Stimulated activated naive CD4-positive, alpha-beta T cell (primary cell): ENCODE data around the gene C20orf141.
"Not testable (repeated sequence)": the region's sequence is repeated elsewhere in the genome, so short reads cannot be mapped to it uniquely, and the experiment has no call there.

Source experiments
- DNase-seq, 6 experiments: peaks; one replicate each; lab custom pipeline; 2025; lab: John Stamatoyannopoulos, UW

C20orf141 gene

GRCh38 chr20:2820084-2820895 is 5.5 kb downstream of the C20orf141 start:
- DNase-seq = no peak

- DNase-seq = no peak
These were observed 6.4 kb downstream of the C20orf141 start for GRCh38 chr20:2820896-2821869.

DNA sequence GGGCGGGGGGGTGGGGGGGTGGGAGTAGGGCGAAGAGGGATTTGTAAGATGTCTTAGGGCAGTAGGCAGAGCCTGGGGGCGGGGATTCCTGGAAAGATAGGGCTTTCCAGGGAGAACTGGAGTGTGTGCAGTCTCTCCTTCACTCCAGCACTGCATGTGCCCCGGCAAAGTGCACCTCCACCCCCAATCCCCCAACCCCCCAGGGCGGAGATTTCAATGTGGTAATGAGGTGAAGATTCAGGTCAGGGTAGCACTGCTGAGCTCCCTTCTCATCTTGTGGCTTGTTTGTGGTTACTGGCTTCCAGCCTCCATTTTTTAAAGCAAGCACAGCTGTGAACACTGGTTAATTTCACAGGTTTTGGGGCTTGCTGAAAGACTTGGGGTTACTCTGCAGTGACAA is 7.3 kb downstream of the C20orf141 start:
- DNase-seq = peak in 5 of 6 experiments; percentile 11 to 62 (median 44)

GRCh38 chr20:2825761-2826160 is 11.0 kb downstream of the C20orf141 start:
- DNase-seq = peak in 2 of 6 experiments; percentile 8

DNA sequence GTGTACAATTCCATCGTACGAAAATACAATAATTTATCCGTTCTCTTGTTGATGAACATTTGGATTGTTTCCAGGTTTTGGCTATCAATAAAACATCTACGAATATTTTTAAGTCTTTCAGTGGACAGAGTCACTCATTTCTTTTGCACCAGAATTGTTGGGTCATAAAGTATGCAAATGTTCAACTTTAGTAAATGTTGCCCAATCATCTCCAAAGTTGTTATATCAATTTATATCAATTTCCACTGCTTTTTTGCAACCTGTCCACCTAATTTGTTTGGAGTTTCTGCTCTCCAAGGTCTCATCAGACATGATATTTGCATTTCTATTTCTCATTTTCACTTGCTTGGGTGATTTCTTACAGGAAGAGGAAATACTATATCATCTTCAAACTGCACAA is 11.9 kb downstream of the C20orf141 start:
- DNase-seq = no peak

DNA sequence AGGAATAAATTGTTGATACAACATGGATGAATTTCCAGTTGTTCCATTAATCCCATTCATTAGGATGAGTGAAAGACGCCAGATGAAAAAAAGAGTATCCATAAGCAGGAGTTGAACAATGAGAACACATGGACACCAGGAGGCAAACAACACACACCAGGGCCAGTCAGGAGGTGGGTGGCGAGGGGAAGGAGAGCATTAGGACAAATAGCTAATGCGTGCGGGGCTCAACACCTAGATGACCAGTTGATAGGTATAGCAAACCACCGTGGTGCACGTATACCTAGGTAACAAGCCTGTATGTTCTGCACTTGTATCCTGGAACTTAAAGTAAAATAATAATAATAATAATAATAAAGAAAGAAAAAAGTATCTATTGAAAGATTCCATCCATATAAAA is 14.6 kb downstream of the C20orf141 start:
- DNase-seq = no peak

DNA sequence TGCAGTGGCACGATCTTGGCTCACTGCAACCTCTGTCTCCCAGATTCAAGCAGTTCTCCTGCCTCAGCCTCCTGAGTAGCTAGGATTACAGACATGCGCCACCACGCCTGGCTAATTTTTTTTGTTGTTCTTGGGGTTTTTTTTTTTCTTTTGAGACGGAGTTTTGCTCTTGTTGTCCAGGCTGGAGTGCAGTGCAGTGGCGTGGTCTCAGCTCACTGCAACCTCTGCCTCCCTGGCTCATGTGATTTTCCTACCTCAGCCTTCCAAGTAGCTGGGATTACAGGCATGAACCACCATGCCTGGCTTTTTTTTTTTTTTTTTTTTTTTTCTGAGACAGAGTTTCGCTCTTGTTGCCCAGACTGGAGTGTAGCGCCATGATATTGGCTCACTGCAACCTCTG is 16.4 kb downstream of the C20orf141 start:
- DNase-seq = not testable (repeated sequence)

DNA sequence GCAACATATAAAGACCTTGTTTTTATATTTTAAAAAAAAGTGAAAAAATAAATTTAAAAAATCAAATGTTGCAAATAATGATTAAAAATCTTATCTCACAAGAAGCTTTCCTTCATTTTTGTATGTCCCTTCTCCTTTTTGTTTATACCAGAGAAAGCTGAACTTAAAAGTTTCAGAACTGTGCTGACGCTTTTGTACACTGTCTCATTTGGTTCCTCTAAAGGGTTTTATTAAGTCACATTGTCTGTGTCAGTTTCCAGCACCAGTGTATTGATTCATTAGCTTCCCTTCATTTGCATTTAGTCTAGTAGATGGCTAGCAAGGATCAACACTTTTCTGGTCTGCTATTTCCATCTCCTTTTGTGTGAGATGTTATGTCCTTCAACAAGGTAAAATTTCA is 19.0 kb downstream of the C20orf141 start:
- no peak for DNase-seq

DNA sequence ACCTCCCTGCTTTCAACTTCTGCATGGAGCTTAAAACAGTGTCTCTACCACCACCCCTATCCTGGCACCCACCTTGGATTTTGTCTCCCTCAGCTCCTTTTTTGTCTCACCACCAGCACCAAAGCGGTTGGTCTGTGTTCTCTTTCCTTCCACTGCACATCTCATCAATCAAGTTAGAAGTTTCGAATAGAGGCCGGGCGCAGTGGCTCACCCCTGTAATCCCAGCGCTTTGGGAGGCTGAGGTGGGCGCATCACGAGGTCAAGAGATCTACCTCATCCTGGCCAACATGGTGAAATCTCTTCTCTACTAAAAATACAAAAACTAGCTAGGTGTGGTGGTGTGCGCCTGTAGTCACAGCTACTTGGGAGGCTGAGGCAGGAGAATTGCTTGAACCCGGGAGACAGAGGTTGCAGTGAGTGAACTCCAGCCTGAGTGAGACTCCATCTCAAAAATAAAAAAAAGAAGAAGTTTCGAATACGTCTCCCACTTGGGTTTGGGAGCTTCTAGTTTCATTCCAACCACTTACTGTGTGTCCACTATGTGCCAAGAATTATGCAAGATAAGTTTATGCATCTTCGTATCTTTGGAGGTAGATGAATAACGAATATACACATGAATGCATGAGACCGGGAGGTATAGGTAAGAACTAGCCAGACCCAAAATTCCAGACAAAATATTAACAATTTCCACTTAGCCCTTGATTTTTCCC is 19.8 kb downstream of the C20orf141 start:
- no peak for DNase-seq

- no peak for DNase-seq
These were observed 20.6 kb downstream of the C20orf141 start for GRCh38 chr20:2835331-2835796.

- no peak for DNase-seq
These were observed 21.2 kb downstream of the C20orf141 start for GRCh38 chr20:2836035-2836434.

DNA sequence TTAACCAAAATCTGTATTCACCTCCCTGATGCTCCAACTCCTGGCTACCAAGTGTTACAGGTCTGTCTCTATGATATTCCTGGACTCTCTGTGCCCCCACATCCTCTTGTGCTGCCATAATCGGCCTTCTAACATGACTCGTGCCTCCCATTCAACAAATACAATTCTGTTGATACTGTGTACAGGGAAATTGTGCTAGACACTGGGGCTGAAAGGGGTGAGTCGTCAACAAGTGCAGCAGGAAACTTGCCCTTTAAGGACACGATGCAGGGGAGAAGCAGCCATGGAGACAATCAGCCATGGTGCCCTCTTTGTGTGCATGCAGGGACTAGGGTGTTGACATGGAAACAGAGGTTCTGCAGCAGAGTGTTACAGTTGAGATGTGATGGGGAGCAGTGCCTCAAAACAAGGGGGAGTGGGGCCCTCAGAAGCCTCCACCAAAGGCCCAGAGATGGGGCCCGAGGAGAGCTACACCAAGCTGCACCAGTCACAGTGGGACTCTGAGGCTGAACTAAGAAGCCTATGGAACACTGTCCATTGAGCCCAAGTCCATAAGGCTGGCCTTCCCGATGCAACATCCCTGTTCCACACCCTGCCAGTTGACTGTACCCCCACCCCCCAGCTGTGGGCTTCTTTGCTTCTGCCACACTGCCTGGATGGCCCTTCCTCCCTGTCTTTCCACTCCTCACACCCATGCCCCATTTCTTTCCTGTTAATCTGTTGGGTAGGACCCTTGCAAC is 22.6 kb downstream of the C20orf141 start:
- no peak for DNase-seq

DNA sequence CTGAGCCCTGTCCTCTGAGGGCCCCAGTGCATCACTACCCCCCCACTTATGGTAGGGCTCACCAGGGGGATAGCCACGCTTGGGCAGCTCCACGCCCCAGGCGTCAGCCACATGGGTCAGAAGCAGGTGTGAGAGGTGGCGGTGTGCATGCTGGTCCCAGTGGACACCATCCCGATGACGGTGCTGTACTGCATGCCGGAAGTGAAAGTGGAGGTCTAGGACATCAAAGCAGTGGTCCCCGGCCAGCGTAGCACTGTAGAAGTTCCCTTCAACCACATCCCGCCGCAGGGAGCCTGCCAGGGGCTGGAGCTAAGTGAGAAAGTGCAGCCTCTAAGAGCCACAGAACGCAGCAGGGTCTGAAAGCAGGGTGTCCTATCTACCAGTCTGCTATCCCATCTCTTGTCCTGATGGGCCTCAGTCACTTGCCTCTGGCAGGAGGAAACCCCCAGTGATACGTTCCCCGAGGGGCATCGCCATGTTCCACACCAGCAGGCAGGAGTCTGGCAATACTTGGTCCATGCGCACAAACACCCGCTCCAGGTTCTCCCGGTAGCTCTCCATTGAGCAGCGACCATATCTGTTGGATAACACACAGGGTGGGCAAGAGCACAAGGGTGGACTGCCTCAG is 23.5 kb downstream of the C20orf141 start:
- no peak for DNase-seq

DNA sequence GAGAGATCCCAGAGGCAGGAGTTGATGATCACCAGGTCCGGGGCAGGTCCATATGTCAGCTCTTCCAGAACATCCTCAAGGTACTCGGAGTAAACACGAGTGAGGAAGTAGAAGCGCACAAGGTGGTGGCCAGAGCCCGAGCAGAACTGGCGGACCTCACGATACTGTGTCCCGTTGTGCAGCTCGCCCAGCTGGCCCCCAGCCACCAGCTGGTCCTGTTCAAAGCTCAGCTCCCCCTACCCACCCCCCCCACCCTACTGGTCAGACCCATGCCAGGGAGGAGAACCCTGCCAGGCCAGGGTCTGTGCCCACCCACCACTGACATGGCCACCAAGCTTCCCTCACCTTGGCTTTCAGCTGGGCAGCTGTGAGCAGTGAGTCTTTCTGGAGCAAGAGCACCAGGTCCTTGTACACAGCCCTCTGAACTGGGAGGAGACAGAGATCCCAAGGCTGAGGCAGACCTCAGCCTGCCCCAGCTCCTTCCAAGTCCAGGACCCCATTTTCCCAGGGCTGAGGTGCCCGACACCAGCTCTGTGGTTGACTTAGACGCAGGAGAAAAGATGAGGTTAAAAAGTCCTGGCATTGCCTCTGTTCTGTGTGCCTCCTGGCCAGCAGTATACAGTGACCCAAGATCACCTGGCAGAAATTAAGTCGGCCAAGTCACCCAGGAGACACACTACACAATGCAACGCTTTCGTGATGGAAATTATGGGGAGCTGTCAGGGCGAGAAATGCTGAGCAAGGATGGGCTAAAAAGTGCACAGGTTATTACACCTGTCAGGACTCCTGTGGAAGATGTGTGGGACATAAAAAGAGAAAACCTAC is 24.3 kb downstream of the C20orf141 start:
- DNase-seq = no peak

GRCh38 chr20:2839732-2840137 is 24.9 kb downstream of the C20orf141 start:
- DNase-seq = peak in 1 of 6 experiments; percentile 26

DNA sequence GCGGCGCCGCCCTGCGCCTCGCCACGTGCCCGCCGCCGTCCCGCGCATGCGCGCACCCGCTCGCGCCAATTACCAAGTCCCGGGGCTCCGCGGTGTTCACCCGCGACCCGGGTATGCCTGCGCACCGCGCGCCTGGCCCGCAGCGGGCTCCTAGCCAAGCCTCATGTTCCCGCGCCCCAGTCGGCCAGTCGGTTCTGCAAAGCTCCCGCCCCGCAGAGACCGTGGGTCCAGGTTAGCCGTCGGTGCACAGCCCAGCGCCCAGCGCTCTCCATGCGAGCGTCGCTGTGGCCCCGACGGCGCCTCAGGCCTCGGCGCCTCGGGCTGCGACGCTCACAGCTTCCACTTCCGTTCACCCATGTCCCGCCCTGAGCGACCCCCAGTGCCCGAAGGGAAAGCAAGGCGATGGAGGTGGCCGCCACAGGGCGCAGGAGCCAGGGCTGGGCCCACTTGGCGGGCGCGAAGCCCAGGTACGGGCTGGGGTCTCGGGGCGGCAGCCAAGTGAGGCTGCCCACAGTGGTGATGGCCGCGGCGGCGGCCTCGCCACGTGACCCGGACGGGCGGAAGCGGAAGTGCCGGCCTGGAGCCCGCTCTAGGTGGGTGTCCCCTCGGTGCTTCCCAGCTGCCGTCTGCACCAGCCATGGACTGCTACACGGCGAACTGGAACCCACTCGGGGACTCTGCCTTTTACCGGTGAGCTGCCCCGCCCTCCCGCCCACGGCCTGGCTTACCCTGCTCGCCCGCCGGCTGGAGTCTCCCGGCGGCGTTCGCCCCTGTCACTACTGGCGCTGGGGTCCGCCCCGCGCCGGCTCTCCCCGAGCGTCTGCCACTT is 25.6 kb downstream of the C20orf141 start, which contains the start of the genes PCED1A and VPS16:
Gene PCED1A, minus strand, starts transcription at position 518 of the 829 bp plus-strand sequence. CDS start 743 bp downstream, outside the sequence.
Gene VPS16, plus strand, starts transcription at position 608 of the 829 bp plus-strand sequence. Its CDS starts 30 bp downstream, at position 638.
- peak; percentile 80 to 90 (median 85) for DNase-seq

DNA sequence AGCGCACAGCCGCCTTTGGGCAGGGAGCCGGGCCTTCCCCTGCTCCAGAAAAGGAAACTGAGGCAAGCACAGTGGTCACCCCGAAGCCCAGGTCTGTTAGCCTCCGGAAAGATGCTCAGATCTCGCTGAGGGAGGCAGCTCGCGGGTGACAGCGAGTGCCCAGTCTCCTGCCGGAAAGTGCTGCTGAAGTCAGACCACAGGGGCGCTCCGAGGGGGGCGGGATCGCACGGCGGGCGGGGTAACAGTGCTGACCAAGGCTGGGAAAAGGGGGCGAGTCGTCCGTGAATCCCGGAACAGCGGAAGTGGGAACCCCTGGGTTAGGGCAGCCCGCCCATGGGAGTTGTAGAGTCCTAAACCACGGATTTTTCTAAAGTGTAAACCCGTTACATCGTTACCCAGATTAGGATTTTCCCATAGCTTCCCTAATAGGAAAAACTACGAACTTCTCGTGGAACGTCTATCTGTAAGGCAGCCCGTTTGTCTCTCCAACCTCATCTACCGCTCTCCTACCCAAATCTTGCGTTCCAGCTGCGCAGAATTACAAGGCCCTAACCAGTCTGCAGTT is 26.3 kb downstream of the C20orf141 start:
- peak in 2 of 6 experiments; percentile 19 to 40 for DNase-seq

DNA sequence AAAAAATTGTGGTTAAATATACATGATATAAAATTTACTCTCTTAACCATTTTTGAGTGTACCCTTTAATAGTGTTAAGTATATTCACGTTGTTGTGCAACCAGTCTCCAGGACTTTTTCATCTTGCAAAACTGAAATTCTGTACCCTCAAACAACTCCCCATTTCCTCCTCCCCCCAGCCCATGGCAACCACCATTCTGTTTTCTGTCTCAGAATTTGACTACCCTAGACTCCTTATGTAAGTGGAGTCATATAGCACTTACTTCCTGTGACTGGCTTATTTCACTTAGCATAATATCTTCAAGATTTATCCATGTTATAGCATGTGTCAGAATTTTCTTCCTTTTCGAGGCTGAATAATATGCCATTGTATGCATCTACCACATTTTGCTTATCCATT is 30.8 kb downstream of the C20orf141 start:
- no peak for DNase-seq
